Ureter (tissue), 1 donor: ENCODE data around the gene TAGLN3. TPM values are rescaled to one million over a fixed set of nuclear protein-coding genes. Genes with fewer than 3 reads are reported as not detected.
A peak's percentile ranks its signal among the peaks of the same experiment; 100 is the strongest.
"Not testable (repeated sequence)": the region's sequence is repeated elsewhere in the genome, so short reads cannot be mapped to it uniquely, and the experiment has no call there.

ENCODE experiments used
- DNase-seq: peaks from one replicate; pipeline ENCODE4 v3.0.0-alpha.2; 2020; ENCODE audit warnings: low spot score
- total RNA-seq: library from RNA; stranded (reverse); gene quantifications from one replicate; pipeline ENCODE4 v1.2.4, GENCODE V29; 2023
- donor health status: DM: yes; HTN: yes; CAD: no.

TAGLN3 gene
- total RNA-seq, 1 donor from 2014 or later = not detected

GRCh38 chr3:112010636-112011035 is 11.9 kb downstream of the TAGLN3 start:
- no peak for DNase-seq

GRCh38 chr3:112011376-112011940 is 12.7 kb downstream of the TAGLN3 start:
- DNase-seq = no peak

- DNase-seq = no peak
Observed at GRCh38 chr3:112012205-112012992, 13.7 kb downstream of the TAGLN3 start.

GRCh38 chr3:112013058-112013783 is 14.5 kb downstream of the TAGLN3 start:
- peak; percentile 80 for DNase-seq

- no peak for DNase-seq
Observed at GRCh38 chr3:112013784-112014143, 15.0 kb downstream of the TAGLN3 start.

GRCh38 chr3:112017091-112017490 is 18.4 kb downstream of the TAGLN3 start:
- no peak for DNase-seq

GRCh38 chr3:112018712-112019111 is 20.0 kb downstream of the TAGLN3 start:
- DNase-seq = no peak

GRCh38 chr3:112019716-112020115 is 21.0 kb downstream of the TAGLN3 start:
- no peak for DNase-seq

- DNase-seq = no peak
Observed at GRCh38 chr3:112020674-112021085, 22.0 kb downstream of the TAGLN3 start.

- no peak for DNase-seq
Observed at GRCh38 chr3:112027142-112027541, 28.4 kb downstream of the TAGLN3 start.

- no peak for DNase-seq
Observed at GRCh38 chr3:112027826-112028225, 29.1 kb downstream of the TAGLN3 start.

- no peak for DNase-seq
Observed at GRCh38 chr3:112030901-112031300, 32.2 kb downstream of the TAGLN3 start.

GRCh38 chr3:112032098-112032731 is 33.5 kb downstream of the TAGLN3 start:
- no peak for DNase-seq

GRCh38 chr3:112034436-112034835 is 35.7 kb downstream of the TAGLN3 start, which contains the start of gene TMPRSS7:
Gene TMPRSS7, plus strand, starts transcription at chr3:112034736. Its CDS starts 110 bp downstream, at chr3:112034846.
- no peak for DNase-seq

- no peak for DNase-seq
Observed at GRCh38 chr3:112035241-112035640, 36.5 kb downstream of the TAGLN3 start.

GRCh38 chr3:112037194-112037593 is 38.5 kb downstream of the TAGLN3 start:
- DNase-seq = not testable (repeated sequence)

GRCh38 chr3:112038863-112039262 is 40.1 kb downstream of the TAGLN3 start:
- DNase-seq = peak; percentile 50

GRCh38 chr3:112041321-112041720 is 42.6 kb downstream of the TAGLN3 start:
- no peak for DNase-seq

- no peak for DNase-seq
Observed at GRCh38 chr3:112042842-112043280, 44.1 kb downstream of the TAGLN3 start.

GRCh38 chr3:112043621-112044201 is 45.0 kb downstream of the TAGLN3 start:
- peak; percentile 63 for DNase-seq

- no peak for DNase-seq
Observed at GRCh38 chr3:112046599-112046998, 47.9 kb downstream of the TAGLN3 start.

GRCh38 chr3:112047264-112047663 is 48.5 kb downstream of the TAGLN3 start:
- no peak for DNase-seq
